ENCODE measurements around the gene SFSWAP. TPM values are rescaled to one million over a fixed set of nuclear protein-coding genes. Genes with fewer than 3 reads are reported as not detected.

Gene SFSWAP
- total and polyA plus RNA-seq, 4 donors, result 6.1 to 21.6 (median 10.1) TPM

DNA sequence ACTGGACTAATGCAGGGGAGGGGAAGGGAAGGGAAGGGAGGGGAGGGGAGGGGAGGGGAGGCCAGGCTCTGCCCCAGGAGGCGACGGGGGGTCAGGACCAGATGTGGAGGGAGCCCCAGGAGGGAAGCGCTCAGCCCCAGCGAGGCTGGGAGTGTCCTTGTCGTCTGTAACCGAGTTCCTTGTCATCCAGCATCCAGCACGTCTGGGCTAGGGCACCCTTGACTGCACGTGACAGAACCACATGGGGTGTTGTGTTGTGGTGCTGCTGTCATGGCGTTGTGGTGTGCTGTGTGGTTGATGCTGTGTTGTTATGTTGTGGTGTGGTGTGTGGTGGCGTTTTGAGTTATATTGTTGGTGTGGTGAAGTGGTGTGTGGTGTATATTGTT, 28.4 kb upstream of the SFSWAP start (continued):
- TF ChIP-seq HNF4A (conservative IDR thresholded peaks at IDR 0.05), result no peak
- TF ChIP-seq RXRA (IDR thresholded peaks at IDR 0.05), result no peak

DNA sequence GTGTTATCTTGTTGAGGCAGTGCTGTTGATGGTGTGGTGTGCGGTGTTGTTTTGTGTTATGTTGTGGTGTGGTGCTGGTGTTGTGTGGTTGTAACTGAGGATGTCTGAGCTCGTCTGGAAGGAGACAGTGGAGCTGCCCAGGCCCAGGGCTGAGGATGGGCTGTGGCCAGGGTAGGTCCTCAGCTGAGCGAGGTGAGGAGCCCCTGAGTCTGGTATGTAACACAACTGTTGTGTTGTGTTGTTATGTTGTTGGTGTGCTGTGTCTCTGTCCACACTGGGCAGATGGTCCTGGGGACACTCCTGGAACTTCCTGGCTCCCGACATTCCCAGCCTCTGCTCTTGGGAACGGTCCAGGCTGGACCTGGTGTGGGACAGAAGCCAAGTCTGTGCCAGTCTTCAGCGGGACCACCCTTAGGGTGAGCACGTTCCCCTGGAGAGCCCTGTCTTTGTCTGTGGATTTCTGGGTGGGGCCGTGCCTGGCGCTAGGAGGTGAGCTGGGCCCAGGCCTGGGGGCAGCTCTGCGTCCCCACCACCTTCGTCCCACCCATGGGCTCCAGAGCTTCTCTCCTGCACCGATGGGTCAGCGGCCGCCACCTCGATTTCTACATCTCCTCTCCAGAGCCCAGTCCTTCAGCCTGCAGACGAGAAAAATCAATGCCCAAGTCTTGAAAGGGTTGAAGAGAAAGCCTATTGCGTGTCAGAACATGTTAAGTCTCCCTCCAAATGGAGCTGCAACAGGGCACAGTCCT, 27.4 kb upstream of the SFSWAP start:
- Histone ChIP-seq H3K4me3 (ENCODE audit: low read depth in 1 of 3, low read length in 3 of 3) (no peak overlapping the region), H3K36me3 (ENCODE audit: control insufficient read depth in 4 of 4, insufficient read depth in 3 of 4, low read depth in 1 of 4, low read length in 3 of 4) (no peaks in the 10 kb centered on the region), H3K27ac (ENCODE audit: low read depth in 1 of 2, low read length in 2 of 2) (no peak overlapping the region), H3K9me3 (ENCODE audit: control insufficient read depth in 4 of 4, low read length in 3 of 4) (peaks cover 0 to 2% (median 0%) of the 10 kb centered on the region in 4 donors), H3K4me1 (ENCODE audit: control insufficient read depth in 4 of 4, insufficient read depth in 4 of 4, low read length in 3 of 4) (no peaks in the 10 kb centered on the region), H3K9ac (ENCODE audit: low read depth in 1 of 2, low read length in 2 of 2) (no peak overlapping the region), H3K27me3 (ENCODE audit: control insufficient read depth in 4 of 4, insufficient read depth in 4 of 4, low read length in 3 of 4) (no peaks in the 10 kb centered on the region)
- DNase-seq (ENCODE audit: low spot score), result no peak
- 76% methylated on average over 17 of the region's 17 CpGs for WGBS
- no peak for TF ChIP-seq MAX (IDR thresholded peaks at IDR 0.05)
- TF ChIP-seq JUND (IDR thresholded peaks at IDR 0.05), result no peak
- TF ChIP-seq FOXA2 (IDR thresholded peaks at IDR 0.05), result no peak
- TF ChIP-seq, protein P1, sequence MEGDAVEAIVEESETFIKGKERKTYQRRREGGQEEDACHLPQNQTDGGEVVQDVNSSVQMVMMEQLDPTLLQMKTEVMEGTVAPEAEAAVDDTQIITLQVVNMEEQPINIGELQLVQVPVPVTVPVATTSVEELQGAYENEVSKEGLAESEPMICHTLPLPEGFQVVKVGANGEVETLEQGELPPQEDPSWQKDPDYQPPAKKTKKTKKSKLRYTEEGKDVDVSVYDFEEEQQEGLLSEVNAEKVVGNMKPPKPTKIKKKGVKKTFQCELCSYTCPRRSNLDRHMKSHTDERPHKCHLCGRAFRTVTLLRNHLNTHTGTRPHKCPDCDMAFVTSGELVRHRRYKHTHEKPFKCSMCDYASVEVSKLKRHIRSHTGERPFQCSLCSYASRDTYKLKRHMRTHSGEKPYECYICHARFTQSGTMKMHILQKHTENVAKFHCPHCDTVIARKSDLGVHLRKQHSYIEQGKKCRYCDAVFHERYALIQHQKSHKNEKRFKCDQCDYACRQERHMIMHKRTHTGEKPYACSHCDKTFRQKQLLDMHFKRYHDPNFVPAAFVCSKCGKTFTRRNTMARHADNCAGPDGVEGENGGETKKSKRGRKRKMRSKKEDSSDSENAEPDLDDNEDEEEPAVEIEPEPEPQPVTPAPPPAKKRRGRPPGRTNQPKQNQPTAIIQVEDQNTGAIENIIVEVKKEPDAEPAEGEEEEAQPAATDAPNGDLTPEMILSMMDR (IDR thresholded peaks at IDR 0.05; ENCODE audit: low read depth, low read length, missing input control), result no peak
- no peak for TF ChIP-seq EGR1 (IDR thresholded peaks at IDR 0.05; ENCODE audit: low read depth in 2 of 2)
- no peak for TF ChIP-seq RXRA (IDR thresholded peaks at IDR 0.05)
- TF ChIP-seq ZBTB33 (IDR thresholded peaks at IDR 0.05), result no peak
- no peak for TF ChIP-seq HNF4G (IDR thresholded peaks at IDR 0.05)
- no peak for TF ChIP-seq GABPA (IDR thresholded peaks at IDR 0.05 in 1 of 2, conservative IDR thresholded peaks at IDR 0.05 in 1 of 2)
- TF ChIP-seq YY1 (IDR thresholded peaks at IDR 0.05), result no peak
- no peak for TF ChIP-seq TAF1 (conservative IDR thresholded peaks at IDR 0.05)
- no peak for TF ChIP-seq FOXA1 (IDR thresholded peaks at IDR 0.05)
- no peak for TF ChIP-seq RAD21 (IDR thresholded peaks at IDR 0.05)
- TF ChIP-seq, protein P2, sequence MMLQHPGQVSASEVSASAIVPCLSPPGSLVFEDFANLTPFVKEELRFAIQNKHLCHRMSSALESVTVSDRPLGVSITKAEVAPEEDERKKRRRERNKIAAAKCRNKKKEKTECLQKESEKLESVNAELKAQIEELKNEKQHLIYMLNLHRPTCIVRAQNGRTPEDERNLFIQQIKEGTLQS (IDR thresholded peaks at IDR 0.05), result no peak
- TF ChIP-seq HNF4A (conservative IDR thresholded peaks at IDR 0.05), result no peak
- no peak for TF ChIP-seq REST (IDR thresholded peaks at IDR 0.05)
- no peak for TF ChIP-seq NR2F2 (IDR thresholded peaks at IDR 0.05)
- no peak for TF ChIP-seq SP1 (IDR thresholded peaks at IDR 0.05)
